ENCODE data around the gene NOS1AP.

The NOS1AP gene

DNA sequence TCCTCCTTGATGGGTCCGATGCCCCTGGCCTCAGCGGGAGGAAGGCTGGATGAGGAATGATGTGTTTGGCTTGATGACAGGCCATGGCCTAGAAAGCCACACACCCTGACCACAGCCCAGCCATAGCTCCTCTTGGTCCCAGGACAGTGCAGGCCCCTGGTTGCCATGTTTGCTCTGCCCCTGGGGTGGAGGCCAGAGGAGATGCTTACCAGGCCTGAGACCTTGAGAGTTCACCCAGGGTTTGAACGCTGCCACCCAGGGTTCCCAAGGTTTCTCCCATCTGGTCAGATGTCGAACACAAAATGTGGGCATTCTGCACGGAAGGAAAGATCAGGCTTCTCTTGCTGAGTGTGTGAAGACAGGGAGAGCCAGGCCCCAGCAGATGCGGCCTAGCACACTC is 314.6 kb downstream of the NOS1AP start:
- Mint-ChIP-seq H3K4me3 (no peak overlapping the region), H3K9me3 (no peaks in the 10 kb centered on the region), H3K4me1 (no peaks in the 10 kb centered on the region), H3K27ac (no peak overlapping the region), H3K27me3 (peaks cover 7% of the 10 kb centered on the region)
- ATAC-seq (no peak), DNase-seq (no peak)

DNA sequence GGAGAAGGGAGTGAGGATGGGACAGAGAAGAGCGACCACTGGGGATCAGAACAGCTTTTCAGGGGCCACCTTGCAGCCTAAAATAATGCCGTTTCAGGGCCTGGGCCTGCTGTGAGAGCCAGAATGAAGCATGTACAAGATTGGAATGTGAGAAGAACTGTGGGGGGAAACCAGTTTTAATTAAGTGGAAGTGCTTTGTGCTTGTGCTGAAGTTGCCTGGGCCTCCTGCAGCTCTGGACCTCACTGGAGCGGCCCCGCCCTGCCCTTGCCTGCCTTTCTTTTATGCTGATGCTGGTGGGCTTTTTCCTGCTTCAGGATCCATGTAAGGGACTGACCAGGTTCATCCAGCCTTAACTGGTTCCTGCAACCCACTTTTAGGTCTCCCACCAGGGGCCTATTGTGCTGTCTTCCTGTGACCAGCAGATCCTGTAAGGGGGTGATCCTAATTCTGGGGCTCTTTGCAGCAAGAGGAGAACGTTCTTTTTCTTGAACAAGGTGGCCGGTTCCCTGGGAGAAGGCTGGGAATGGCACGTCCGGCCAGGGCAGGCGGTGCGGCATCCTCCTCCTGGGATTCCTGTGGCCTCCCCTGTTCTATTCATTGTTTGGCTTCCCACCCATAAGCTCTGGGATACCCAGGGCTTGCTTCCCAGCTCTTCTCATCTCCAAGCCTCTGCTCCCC is 315.2 kb downstream of the NOS1AP start:
- H3K9me3 Mint-ChIP-seq: no peaks in the 10 kb centered on the region
- H3K4me3 Mint-ChIP-seq: no peak overlapping the region
- DNase-seq (no peak), ATAC-seq (no peak)
- H3K4me1 Mint-ChIP-seq: peaks cover 5% of the 10 kb centered on the region
- H3K27ac Mint-ChIP-seq: no peak overlapping the region
- H3K27me3 Mint-ChIP-seq: peaks cover 14% of the 10 kb centered on the region

DNA sequence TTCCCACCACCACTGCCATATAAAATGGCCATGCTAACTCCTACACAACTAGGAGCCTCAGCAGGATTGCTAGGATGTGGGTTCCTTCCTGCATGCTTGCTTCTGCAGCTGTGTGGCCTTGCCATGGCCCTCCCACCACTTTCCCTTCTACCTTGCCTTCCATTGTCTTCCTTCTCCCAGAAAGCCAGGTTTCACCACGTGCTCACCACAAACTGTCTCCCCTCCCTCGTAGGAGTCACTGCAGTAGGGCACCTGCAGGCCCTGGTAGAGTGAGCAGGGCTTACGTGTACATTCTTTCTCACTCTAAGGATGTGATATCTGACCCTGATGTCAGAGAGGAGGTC is 315.8 kb downstream of the NOS1AP start:
- Mint-ChIP-seq H3K9me3 (no peaks in the 10 kb centered on the region), H3K4me3 (no peak overlapping the region), H3K4me1 (peaks cover 5% of the 10 kb centered on the region), H3K27ac (peak overlapping the region in 1 of 2 donors; percentile 92), H3K27me3 (peaks cover 19% of the 10 kb centered on the region)
- DNase-seq (no peak), ATAC-seq (no peak)

DNA sequence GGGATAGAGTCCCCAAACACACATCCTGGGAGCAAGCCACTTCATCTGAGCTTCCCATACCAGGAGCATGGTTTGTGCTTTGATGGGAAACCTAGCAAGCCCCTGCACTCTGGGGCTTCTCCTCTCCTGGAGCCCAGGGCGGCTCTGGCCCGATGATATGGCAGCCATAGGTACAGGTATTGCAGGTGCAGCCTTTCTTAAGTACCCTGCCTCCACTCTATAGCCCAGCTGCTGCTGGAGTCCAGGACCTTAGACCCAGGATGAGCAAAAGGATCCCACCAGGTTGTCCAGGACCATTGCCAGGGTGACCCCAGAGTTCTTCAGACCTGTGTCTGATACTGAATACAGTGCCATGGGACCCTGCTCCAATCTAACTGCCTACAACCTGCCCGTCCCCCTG is 316.2 kb downstream of the NOS1AP start:
- H3K9me3 Mint-ChIP-seq: no peaks in the 10 kb centered on the region
- no peak overlapping the region for H3K4me3 Mint-ChIP-seq
- no peak for DNase-seq
- ATAC-seq: no peak
- peaks cover 23% of the 10 kb centered on the region for H3K27me3 Mint-ChIP-seq
- peak overlapping the region in 1 of 2 donors; percentile 92 for H3K27ac Mint-ChIP-seq
- peaks cover 5% of the 10 kb centered on the region for H3K4me1 Mint-ChIP-seq

DNA sequence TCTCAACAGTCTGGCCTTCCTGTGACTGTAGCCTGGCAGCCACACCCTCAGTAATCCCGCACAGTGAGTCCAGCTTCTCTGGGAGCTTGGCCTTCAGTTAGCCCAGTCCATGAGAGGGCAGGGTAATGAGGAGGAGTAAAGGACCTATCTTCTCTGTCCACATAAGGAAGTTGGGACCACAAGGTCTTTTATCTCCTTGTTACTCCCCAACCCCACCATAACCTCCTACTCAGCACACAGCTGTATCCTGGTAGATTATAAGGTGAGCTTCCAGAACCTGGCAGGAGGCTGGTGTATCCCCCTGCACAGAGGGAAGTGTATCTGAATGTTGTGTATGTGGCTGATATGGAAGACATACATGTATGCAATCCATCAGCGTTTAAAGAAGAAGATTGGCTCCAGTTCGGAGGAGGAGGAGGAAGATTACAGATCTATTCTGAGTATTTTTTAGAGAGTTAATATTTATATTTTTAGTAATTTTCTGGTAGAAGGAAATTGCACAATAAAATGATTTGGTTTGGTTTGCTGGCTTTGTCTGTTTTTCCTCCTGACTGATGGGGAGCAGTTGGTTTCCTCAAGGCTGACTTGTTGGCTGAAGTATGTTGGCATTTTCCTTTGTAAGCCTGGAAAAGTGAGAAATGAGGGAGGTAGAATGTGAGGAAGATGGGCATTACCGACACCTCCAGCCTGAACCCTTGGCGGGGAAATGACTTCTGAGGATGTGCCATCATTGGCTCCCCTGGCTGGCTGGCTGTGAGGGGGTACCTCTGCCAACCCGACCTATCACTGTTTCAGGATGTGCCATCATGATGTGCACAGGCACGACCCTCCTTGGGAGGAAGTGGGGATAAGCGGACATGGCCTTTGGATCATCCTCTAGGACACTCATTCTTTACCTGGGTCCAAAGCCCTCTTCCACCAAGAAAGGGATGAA is 317.1 kb downstream of the NOS1AP start:
- peaks cover 5% of the 10 kb centered on the region for H3K4me1 Mint-ChIP-seq
- DNase-seq: no peak

DNA sequence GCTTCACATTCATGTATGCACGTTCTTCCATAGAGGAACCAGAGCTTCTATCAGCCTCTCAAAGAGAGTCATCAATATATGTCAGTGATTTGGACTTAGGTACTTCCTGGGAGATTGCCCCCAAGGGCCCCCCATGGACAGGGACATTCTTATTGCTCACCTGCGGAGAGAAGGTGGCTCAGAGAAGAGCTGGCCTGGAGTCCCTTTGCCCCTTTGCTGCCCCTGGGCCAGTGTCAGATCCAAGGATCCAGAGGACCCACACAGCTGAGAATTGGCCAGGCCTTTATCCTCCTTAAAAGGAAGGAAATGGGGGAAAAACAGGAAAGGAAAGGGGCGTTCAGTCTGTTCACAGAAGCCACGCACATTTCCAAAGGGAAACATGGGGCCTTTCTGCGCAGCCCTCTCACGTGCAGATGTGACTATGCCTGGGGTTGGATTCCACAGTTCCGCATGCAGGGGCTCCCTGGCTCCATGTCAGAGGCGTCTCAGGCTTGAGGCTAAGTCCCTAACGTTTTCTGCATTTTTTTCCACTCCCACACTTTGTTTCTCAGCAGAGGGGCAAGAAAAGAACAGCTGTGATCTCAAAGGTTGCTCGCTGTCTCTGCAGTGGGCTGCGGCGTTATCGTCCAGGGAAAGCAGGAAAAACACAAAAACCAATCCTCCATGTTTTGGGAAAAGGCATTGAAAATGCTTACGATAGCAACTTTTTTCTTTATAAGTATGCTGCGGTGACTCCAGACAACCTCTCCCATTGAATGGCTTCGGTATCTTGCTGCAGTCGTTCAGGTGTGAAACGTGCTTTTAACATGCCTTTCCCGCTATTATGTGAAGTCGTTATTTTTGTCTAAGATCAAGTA is 318.0 kb downstream of the NOS1AP start:
- H3K27me3 Mint-ChIP-seq: peaks cover 29% of the 10 kb centered on the region
- DNase-seq (no peak), ATAC-seq (no peak)
- H3K4me3 Mint-ChIP-seq: no peak overlapping the region
- peaks cover 5% of the 10 kb centered on the region for H3K4me1 Mint-ChIP-seq
- H3K27ac Mint-ChIP-seq: no peak overlapping the region
- H3K9me3 Mint-ChIP-seq: no peaks in the 10 kb centered on the region

More for the DNA sequence above, 317.1 kb downstream of the NOS1AP start:
- ATAC-seq: no peak
- H3K9me3 Mint-ChIP-seq: no peaks in the 10 kb centered on the region
- no peak overlapping the region for H3K4me3 Mint-ChIP-seq
- peaks cover 29% of the 10 kb centered on the region for H3K27me3 Mint-ChIP-seq
- H3K27ac Mint-ChIP-seq: peak overlapping the region in 1 of 2 donors; percentile 45

DNA sequence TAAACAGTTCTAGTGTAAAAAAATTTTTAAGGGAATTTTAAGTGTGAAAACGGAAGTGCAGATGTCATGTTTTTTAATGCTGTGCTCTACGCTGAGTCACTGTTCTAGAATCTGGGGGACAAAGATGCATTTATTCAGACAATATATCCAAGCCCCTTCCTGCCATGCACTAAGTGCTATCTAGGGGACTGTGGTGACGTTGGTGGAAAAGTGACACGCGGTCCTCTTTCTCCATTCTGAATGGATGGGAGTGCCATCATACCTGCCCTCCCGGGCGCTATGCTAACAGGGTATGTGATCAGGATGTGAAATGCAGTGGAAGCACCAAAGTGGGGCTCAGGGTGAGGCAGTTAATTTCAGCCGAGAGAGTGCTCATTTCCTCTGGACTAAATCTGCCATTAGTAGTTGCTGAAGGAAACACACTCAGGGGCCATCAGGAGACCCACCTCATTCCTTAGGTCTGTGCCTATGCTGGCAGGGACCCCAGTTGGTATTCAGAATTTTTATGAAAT is 318.6 kb downstream of the NOS1AP start:
- H3K9me3 Mint-ChIP-seq: no peaks in the 10 kb centered on the region
- H3K4me3 Mint-ChIP-seq: no peak overlapping the region
- peaks cover 5% of the 10 kb centered on the region for H3K4me1 Mint-ChIP-seq
- H3K27me3 Mint-ChIP-seq: peaks cover 29% of the 10 kb centered on the region
- no peak overlapping the region for H3K27ac Mint-ChIP-seq
- no peak for DNase-seq
- no peak for ATAC-seq

DNA sequence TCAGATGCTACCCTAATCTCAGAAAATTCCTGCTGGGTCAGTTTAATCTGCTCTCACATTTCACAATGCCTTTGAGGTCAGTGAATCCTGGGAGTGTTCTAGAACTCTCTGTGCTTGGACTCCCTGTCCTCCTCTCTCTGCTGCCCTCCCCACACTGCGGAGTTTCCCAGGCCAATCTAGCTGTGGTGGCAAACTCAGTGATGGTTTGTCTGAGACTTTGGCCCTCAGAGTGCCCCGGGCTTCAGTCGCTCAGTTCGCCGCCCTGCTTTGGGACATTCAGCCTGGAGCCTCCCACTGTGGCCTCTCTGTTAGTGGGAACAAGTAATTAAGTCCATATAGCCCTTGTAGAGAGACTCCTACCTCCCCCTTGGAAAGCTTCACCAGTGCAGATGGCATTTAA is 319.1 kb downstream of the NOS1AP start:
- peaks cover 29% of the 10 kb centered on the region for H3K27me3 Mint-ChIP-seq
- no peak overlapping the region for H3K27ac Mint-ChIP-seq
- no peaks in the 10 kb centered on the region for H3K9me3 Mint-ChIP-seq
- no peak overlapping the region for H3K4me3 Mint-ChIP-seq
- DNase-seq (no peak), ATAC-seq (no peak)
- peaks cover 5% of the 10 kb centered on the region for H3K4me1 Mint-ChIP-seq

DNA sequence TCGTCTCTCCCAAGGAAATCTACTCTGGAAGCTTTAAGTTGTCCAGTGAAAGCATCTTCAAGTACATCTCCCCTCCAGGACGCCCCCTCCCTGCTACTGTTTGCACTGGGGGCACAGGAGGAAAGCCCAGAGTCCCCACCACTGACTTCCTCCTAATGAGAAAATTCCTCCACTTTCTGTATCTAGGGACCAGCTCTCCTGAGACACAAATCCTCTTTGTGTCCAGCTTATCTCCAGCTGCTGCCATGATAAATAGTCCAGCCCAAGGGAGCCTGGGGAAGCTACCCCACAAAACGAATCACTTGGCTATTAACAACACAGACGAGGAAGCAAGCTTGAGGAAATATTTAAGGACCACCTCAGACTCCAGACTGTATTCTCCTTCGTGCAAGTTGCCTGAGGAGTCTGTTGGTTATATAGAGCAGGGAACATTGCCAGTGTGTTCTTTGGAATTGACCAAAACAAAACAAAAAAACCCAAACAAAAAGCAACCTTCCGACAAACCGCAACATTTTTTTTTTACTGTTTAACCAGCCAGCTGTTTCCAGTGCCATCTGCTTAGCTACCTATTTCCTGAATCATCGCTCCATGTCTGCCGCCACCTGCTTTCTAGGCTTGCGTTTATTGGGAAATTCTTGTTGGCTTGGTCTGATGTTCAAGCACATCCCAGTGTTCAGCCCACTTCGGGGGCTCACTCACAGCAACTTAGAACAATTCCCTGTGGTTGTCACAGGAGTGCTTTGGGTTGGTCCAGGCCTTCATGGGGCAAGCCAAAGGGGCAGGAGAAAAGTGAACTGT is 319.7 kb downstream of the NOS1AP start:
- H3K27ac Mint-ChIP-seq: no peak overlapping the region
- no peak for DNase-seq
- H3K27me3 Mint-ChIP-seq: peaks cover 29% of the 10 kb centered on the region
- H3K9me3 Mint-ChIP-seq: no peaks in the 10 kb centered on the region
- H3K4me3 Mint-ChIP-seq: no peak overlapping the region
- no peak for ATAC-seq
- peaks cover 5% of the 10 kb centered on the region for H3K4me1 Mint-ChIP-seq

DNA sequence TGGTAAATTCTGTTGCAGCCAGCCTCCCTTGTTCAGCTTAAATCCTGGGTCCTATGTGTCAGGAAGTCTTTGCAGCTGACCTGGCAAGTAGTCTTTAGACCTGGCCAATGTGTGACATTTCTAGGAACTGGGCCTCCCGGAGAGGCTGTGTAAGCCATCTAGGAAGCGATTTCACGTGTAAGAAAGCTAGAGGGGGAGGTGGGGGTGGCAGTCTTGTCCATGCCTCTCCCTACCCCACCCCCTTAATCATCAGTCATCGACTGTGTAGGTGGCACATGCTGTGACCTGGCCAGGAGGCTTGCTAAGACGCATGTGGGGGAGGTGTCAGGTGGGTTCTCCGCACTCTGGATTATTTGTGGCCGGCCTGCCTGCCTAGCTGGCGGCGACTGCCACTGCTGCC is 320.5 kb downstream of the NOS1AP start:
- DNase-seq: no peak
- Mint-ChIP-seq H3K9me3 (no peaks in the 10 kb centered on the region), H3K4me3 (no peak overlapping the region), H3K27ac (no peak overlapping the region), H3K27me3 (peaks cover 29% of the 10 kb centered on the region), H3K4me1 (peaks cover 5% of the 10 kb centered on the region)
- ATAC-seq: no peak

DNA sequence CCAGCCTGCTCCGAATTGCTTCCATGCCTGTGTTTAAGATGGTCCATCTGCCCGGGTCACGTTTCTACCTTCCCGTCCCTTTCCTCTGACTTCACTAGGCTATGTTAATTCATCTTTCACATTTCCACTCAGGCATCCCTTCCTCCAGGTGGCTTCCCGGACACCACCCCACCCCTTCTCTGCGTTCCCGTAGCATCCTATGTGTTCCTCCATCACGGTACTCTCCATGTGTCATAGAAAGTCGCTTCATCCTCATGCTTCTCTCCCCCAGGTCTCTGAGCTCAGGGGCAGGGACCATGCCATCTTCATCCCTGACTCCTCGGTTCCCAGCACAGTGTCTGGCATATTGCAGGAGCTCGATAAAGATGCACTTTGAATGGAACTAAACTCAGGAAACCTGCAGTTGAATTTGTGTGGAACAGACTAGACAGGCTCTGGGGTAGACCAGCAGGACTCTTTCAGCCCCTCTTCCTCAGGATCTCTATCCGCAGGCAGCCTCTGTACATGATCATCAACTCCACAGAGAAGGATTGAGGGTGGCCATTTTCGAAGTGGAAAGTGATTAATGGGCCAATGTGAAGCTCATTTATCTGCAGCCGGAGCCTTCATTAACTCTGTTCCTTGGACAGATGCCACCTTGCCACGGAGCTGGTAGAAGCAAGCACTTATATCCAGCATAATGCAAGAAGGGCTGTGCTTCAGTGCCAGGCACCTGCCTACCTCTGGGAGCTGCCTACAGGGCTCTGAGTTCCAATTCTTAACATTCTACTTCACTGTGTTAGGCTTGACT is 321.1 kb downstream of the NOS1AP start:
- Mint-ChIP-seq H3K4me3 (no peak overlapping the region), H3K27ac (no peak overlapping the region), H3K9me3 (no peaks in the 10 kb centered on the region), H3K27me3 (peaks cover 29% of the 10 kb centered on the region), H3K4me1 (peaks cover 5% of the 10 kb centered on the region)
- ATAC-seq (no peak), DNase-seq (no peak)

DNA sequence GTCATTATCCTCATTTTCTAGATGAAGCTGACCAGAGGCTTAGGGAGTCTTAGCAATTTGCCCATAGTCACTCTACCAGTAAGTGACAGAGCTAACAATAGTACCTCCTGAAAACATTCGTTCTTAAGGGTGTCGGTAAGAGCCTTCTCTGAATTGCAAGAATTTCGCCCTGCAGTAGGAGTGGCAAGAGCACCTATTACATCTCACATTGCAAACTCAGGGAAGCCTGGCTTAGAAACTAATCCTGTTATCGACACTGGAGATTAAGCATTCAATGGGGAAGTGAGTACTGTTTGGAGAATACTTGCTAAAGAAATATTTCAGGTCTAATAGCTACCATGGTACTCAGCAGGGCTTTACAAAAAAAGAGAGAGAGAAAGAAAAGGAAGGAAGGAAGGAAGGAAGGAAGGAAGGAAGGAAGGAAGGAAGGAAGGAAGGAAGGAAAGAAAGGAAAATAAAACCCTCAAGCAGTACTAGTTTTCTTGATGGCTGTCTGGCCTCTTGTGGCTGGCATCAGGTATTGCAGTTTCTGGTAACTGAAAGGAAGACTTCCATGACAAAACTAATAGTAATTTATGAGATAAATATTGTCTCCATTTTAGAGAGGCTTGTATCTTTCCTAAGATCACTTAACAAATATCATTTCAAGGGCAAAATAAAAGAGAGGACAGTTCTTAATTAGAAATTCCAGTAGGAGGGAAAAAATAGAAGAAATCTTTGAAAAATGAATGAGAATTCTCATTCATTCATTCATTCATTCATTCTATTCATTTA is 322.5 kb downstream of the NOS1AP start:
- DNase-seq (no peak), ATAC-seq (no peak)
- H3K4me3 Mint-ChIP-seq: no peak overlapping the region
- H3K9me3 Mint-ChIP-seq: no peaks in the 10 kb centered on the region
- no peak overlapping the region for H3K27ac Mint-ChIP-seq
- peaks cover 42% of the 10 kb centered on the region for H3K27me3 Mint-ChIP-seq
- peaks cover 5% of the 10 kb centered on the region for H3K4me1 Mint-ChIP-seq

DNA sequence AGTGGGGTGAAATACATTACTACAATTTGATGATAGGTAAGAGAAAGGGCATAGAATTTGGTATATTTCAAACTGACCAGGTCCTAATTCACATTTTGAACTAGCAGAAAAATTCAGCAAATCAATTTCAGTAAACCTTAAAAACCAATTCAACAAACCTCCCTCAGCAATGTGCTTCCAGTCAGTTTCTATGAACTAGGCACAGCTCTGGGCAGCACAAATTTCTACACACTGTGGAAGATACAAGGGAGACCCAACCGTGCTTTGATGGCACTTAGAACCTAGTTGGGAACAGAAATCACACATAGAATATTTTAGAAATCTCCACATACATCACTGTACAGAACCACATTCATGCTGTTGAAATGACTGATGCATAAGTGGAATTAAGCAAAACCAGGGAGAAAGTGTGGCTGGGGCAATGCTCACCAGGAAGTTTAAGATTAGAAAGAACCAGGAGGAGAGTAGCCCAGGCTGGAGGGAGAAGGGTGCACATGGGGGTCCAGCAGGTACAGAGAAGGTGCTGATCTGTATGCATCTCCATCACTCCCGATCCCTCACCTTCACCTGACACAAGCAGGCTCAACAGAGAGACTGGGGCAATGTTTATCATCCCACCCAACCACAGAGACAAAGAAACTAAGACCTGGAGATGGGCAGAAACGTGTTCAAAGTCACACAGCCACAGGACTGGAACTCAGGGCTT is 326.9 kb downstream of the NOS1AP start:
- peak; percentile 37 for ATAC-seq
- no peak for DNase-seq
- Mint-ChIP-seq H3K4me1 (no peaks in the 10 kb centered on the region), H3K9me3 (no peaks in the 10 kb centered on the region), H3K4me3 (no peak overlapping the region), H3K27ac (no peak overlapping the region), H3K27me3 (peaks cover 41% of the 10 kb centered on the region)
